ENCODE measurements around the gene TMUB1.
"Not testable (repeated sequence)": the region's sequence is repeated elsewhere in the genome, so short reads cannot be mapped to it uniquely, and the experiment has no call there.

The TMUB1 gene

DNA sequence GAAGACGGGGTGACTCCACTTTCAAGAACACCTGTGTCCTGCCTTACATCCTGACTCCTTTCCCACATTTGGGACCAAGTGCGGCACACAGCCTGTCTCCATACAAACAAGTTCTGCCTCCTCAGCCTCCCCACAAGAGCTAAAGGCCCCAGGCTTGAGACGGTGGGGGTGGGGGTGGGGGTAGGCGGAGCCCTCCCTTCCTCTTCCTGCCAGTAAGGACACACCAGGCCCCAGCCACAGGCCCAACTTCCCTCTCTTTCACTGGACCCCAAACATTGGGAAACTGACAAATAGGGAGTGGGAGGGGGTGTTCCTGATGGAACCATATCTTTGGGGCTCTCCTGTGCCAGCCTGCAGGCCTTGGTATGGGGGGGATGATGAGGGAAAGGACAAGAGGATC, 30.2 kb downstream of the TMUB1 start:
- no peak for DNase-seq (ENCODE audit: low read depth)

GRCh38 chr7:151051108-151051507, 32.2 kb downstream of the TMUB1 start:
- DNase-seq (ENCODE audit: low read depth), result peak; percentile 40

DNA sequence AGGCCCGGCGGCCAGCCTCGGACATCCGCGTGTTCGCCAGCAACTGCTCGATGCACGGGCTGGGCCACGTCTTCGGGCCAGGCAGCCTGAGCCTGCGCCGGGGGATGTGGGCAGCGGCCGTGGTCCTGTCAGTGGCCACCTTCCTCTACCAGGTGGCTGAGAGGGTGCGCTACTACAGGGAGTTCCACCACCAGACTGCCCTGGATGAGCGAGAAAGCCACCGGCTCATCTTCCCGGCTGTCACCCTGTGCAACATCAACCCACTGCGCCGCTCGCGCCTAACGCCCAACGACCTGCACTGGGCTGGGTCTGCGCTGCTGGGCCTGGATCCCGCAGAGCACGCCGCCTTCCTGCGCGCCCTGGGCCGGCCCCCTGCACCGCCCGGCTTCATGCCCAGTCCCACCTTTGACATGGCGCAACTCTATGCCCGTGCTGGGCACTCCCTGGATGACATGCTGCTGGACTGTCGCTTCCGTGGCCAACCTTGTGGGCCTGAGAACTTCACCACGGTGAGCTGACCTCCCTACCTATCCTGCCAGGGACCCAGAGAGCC, 34.3 kb downstream of the TMUB1 start:
- no peak for DNase-seq (ENCODE audit: low read depth)

DNA sequence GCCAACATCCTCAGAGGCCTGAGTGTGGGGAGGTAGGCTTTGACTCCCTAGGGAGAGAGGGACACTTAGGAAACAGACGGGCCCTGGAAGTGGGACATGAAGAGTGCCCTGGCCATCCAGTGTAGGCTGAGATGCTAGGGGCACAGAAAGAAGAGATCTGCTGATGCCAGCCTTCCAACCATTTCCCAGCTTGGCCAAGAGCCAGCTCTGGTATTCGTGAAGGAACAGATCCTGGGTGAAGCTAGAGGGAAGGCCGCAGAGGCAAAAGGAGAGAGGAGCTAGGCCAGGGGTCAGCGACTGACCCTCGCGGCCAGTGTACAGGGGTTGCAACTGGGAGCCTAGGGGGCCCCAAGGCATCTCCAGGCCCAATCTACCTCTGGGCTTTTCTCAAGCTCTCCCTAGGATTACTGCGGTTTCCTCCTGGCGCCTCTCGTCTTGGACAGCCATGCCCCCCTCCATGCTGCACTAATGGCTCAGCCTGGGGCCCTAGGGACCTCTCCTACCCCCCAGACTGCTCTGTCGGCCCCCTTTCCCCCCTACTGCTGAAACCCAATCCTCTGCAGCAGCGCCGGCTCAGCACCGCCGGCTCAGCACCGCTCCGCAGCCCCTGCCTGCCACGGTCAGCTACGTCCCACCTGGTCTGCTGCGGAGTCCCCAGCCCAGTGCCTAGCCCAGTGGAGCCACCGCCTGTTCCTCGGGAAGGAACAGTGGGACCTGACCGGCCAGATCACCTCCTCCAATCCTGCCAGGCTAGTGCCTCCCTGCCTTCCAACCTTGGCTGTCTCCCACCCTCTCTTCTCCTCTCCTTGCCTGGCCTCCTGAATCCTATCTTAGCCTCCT, 35.1 kb downstream of the TMUB1 start, which contains the start of gene ASIC3:
ASIC3 (plus strand) TSS at position 556 of the 840 bp plus-strand sequence. CDS start 355 bp downstream, outside the sequence.
- DNase-seq (ENCODE audit: low read depth), result no peak

DNA sequence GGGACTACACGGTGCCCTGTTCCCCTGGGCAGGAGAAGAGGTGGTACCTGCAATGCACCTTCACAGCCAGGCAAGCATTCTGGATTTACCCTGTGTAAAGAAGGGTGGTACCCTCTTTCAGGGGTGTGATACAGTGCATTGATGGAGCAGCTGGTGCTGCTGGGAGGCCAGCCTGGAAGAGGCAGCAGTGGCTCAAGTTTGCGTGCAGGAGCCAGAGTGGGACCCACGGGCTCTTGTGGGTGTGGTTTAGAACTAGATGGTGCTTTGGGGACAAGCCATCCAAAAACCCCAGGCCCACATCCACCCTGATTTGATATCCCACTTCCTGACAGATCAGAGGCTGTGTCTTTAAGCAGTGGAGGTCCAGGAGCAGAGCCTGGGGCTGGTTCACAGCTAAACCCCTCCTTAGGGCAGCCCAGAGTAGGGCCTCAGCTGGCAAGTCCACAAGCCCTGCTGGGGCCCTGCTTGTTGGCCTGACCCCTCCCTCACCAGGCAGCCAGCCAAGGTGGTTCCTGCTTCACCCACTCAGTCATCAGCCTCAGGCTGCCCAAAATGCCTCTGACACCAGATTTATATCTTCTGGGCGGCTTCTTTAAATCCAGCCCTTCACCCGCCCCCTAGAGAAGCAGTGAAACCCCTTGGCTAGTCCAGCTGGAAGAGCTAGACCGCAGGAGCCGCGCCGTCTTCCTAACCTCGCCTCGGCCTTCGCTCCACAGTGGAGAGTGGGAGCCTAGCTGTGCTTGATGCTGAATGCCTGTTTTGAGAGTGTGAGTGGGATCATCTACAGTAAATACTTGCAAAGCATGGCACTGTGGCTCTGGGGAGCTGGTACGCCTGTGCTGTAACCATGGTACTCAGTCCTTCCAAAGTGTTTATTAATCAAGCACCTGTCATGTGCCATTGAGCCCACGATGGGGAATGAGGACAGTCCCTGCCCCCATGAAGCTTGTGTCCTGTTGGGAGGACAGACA, 36.4 kb downstream of the TMUB1 start:
- no peak for DNase-seq (ENCODE audit: low read depth)

- DNase-seq (ENCODE audit: low read depth), result no peak
These were observed 37.3 kb downstream of the TMUB1 start for GRCh38 chr7:151045967-151046366.

GRCh38 chr7:151045262-151045661, 38.0 kb downstream of the TMUB1 start:
- no peak for DNase-seq (ENCODE audit: low read depth)

- no peak for DNase-seq (ENCODE audit: low read depth)
These were observed 39.3 kb downstream of the TMUB1 start for GRCh38 chr7:151043959-151044358.

GRCh38 chr7:151043449-151043848, 39.8 kb downstream of the TMUB1 start:
- DNase-seq (ENCODE audit: low read depth), result not testable (repeated sequence)

- no peak for DNase-seq (ENCODE audit: low read depth)
These were observed 42.5 kb downstream of the TMUB1 start for GRCh38 chr7:151040616-151041375.

DNA sequence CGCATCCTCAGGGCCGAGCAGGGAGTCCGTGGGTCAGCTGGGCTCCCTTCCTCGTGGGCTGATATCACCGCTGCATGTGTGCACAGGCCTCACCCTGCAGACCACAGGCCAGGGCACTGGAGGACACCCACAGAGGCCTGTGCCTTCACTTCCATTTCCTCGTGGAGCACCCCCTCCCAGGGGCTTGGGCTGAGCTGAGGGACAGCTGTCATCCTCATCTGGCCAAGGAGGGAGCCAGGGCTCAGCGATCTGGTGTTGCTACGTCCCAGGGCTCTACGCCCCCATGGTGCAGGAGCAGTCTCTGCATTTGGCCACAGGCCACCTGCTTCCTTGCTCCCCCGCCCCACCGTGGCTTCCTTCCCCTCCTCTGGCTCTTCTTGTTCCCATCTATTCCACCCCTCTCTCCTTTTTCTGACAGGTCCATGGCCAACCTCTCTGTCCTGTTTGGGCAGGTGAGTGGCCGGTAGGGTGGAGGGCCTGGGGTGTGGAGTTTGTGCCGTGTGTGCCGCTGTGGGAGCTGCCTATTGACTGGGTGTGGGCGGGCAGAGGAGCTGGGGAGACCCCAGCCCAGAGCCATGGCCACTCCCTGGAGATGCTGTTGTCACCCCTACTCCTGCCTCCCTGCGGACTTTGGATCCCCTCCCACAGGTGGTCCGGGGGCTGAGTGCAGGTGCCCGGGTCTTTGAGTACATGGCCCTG, 43.3 kb downstream of the TMUB1 start:
- DNase-seq (ENCODE audit: low read depth), result no peak

DNA sequence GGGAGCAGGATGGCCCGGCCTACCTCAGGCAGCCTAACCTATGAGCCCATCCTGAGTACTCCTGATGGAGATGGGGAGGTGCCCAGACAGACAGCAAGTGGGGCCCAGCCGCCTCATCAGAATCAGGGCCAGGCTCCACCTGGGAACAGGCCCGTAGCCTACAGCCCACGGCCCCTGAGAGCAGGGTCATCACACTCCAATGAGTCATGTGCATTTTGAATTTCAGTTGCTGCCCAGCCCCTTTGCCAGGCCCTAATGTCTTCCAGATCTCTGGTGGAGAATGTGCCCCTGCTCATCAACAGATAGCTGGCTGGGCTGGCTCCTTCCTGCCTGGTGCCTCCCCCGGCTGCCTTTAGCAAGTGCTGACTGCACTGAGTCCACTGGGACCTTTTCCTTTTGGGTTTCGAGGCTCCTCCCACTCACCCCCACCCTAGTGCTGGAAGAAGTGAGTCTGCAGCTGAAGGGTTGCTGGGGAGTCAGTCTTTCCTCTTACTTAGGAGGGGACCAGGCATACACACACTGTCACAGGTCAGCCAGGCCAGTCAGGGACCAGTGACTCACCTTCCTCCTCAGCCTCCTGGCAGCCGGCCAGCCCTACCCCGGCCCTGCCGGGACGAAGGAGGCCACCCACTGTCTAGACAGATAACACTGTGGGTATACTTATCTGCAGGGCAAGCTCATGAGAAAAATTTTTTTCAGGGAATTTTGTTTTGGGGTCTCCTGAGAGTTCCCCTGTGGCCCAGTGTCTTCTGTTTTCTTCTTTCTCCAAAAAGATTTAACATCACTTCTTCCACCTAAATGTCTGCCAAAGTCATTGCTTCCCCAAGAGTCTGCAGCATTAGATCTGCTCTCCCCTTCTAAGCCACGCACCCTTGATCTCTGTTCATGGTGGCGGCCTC, 44.1 kb downstream of the TMUB1 start:
- peak; percentile 71 for DNase-seq (ENCODE audit: low read depth)

DNA sequence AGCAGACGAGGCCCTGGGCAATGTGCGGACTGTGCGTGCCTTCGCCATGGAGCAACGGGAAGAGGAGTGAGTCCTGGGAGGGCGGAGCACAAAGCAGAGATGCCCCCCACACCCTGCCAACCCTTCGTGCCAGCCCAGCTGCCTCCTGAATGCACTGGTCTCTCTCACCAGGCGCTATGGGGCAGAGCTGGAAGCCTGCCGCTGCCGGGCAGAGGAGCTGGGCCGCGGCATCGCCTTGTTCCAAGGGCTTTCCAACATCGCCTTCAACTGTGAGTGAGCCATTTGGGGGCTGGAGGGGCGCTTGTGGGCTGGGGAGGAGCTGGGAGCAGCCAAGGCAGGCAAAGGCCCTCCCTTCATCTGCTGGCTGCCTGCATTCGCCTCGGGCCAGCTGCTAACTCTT, 47.4 kb downstream of the TMUB1 start:
- DNase-seq (ENCODE audit: low read depth), result no peak

DNA sequence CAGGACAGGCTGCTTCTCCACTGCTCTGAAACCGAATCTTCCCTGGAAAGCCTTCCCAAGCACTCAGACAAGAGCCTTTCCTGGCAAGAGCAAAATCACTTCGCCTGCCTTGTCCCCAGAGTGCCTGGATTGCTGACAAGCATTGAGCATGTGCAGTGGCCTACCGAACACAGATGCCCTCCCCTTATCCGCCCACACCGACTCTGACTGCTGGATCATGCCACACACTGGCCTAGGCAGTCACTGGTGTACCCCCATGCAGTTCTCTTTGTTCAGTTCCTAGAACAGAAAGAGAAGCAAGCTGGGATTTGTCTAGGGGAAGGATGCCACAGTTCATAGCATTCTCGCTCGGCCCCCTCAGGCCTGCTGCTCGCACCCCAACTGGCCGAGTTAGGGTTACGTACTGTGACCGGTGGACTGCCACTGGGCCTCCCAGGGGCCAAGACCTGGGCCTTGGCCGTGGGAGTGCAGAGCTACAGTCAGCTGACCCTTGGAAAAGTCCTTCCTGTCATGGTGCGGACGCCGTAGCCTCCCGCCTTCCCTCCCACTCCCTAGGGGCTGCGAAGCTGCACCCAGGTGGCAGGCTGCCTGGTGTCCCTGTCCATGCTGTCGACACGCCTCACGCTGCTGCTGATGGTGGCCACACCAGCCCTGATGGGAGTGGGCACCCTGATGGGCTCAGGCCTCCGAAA, 48.1 kb downstream of the TMUB1 start:
- DNase-seq (ENCODE audit: low read depth), result no peak

DNA sequence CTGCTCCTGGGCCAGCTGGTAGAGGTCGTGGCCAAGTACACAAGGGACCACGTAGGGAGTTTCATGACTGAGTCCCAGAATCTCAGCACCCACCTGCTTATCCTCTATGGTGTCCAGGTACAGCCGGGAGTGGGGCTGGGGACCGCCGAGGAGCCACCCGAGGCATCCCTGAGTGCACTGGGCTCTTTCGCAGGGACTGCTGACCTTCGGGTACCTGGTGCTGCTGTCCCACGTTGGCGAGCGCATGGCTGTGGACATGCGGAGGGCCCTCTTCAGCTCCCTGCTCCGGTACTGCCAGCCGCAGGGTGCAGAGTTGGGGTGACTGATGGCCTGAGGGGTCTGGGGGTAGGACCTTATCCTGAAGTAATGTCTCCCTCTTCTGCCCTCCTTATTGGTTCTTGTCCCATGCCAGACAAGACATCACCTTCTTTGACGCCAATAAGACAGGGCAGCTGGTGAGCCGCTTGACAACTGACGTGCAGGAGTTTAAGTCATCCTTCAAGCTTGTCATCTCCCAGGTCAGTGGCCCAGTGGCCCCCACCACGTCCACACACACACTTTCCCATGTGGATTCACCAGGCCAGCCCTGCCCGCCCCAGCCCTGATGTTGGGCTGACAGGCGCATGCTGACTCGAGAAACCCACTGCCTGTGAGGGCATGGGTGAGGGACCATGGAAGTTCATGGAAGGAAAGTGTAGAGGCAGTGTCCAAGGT, 48.8 kb downstream of the TMUB1 start:
- DNase-seq (ENCODE audit: low read depth), result no peak

DNA sequence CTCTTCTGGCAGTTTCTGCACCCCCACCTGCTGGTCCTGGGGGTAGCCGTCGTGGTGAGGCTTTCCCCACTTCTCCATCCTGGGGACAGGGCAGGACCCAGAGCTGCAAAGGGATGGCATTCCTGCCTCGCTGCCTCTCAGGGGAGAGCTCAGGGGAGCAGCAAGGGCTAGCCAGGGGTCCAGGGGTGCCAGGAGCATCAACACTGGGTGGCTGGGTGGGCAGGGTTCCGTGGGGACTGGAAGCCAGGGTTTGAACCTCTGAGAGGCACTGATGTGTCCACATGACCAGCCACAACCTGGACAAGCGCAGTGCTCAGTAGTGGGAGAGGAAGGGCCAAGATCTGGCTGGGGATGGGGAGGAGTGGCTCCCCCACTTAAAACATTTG, 49.4 kb downstream of the TMUB1 start:
- DNase-seq (ENCODE audit: low read depth), result no peak

GRCh38 chr7:151032936-151033863, 50.1 kb downstream of the TMUB1 start:
- DNase-seq (ENCODE audit: low read depth), result no peak
